22Rv1 (cell line): ENCODE measurements around the gene ALKBH2.

ENCODE experiments used
- ZFX ChIP-seq: fragments of 450-650 bp; IDR thresholded peaks from 2 replicates; pipeline ENCODE4 v1.6.1; 2017; ENCODE audit warnings: antibody characterized with exemption, borderline replicate concordance
- TF ChIP-seq, protein P1 (sequence below): fragments of 450-650 bp; IDR thresholded peaks from 2 replicates; pipeline ENCODE4 v1.5.1; 2017; ENCODE audit warnings: mild to moderate bottlenecking

DNA sequence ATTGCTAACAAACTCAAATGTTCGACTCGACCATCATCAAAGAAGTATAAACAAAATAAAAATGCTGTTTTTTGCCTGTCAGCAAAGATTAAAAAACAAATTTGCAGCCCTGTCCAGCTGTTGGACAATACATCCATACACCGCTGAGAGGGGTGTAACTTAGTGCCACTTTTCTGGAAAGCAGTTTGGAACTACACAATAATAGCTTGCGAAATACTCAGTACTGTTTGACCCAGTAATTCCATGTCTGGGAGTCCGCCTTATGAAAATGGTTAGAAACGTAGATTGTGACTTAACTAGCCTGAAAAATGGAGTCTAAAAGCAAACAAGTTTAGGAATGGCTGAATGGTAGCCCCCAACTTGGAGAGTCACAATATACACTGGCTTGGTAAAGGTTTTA, 34.5 kb downstream of the ALKBH2 start:
- TF ChIP-seq, protein P1, sequence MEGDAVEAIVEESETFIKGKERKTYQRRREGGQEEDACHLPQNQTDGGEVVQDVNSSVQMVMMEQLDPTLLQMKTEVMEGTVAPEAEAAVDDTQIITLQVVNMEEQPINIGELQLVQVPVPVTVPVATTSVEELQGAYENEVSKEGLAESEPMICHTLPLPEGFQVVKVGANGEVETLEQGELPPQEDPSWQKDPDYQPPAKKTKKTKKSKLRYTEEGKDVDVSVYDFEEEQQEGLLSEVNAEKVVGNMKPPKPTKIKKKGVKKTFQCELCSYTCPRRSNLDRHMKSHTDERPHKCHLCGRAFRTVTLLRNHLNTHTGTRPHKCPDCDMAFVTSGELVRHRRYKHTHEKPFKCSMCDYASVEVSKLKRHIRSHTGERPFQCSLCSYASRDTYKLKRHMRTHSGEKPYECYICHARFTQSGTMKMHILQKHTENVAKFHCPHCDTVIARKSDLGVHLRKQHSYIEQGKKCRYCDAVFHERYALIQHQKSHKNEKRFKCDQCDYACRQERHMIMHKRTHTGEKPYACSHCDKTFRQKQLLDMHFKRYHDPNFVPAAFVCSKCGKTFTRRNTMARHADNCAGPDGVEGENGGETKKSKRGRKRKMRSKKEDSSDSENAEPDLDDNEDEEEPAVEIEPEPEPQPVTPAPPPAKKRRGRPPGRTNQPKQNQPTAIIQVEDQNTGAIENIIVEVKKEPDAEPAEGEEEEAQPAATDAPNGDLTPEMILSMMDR: no peak
- TF ChIP-seq ZFX: no peak
